Measurements from ENCODE around the gene AAGAB.
"Not testable (repeated sequence)": the region's sequence is repeated elsewhere in the genome, so short reads cannot be mapped to it uniquely, and the experiment has no call there.

Gene AAGAB

DNA sequence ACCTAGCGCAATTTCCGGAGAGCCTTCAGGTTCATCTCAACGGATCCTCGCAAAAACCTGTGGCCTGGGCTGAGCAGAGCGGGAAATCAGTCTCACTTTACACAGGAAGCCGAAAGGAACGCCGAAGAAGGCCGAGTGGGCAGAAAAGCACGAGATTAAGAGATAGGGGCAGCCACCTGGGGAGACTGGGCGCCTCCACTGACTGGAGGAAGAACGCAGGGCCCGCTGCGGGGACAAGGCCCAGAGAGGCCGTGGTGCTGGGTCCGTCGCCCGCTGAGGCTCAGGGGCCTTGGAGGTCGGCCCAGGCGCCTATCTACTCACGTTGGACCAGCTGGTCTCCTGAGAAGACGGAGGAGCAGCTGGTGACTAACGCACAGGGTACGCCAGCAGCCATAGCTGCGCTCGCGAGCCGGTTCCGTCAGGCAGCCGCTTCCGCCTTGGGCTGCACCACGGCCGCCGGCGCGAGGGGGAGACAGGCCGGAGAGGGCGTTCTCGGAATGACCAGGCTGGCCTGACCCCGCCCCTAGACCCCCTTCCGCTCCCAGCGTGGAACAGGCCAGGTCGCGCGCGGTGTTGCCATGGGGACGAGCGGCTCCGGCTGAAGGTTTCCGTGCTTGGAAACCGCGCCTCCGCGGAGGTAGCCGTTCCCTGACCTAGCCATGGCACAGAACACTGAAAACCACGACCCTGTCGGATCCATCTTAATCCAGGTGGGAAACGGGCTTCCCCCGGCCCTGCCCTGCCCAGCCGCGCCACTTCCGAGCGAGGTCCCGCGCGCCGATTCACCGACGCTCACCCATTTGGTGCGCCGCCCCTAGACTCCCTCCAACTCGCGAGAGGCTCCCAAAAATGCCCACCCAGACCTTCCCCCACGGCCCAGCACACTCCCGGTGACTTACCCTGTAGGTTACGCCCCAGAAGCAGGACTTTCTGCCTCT is at the start of gene AAGAB, which contains the start of gene IQCH:
Gene AAGAB (minus strand): TSS at position 424 of the 938 bp plus-strand sequence. CDS start 30 bp downstream, at position 394.
Gene IQCH (plus strand): TSS at position 549 of the 938 bp plus-strand sequence. CDS start 111 bp downstream, at position 660.
- peak; percentile 97 to 99 for DNase-seq (ENCODE audit: low read depth in 2 of 2)

GRCh38 chr15:67303490-67304363 is 49.3 kb upstream of the AAGAB start:
- DNase-seq (ENCODE audit: low read depth in 2 of 2), result no peak

DNA sequence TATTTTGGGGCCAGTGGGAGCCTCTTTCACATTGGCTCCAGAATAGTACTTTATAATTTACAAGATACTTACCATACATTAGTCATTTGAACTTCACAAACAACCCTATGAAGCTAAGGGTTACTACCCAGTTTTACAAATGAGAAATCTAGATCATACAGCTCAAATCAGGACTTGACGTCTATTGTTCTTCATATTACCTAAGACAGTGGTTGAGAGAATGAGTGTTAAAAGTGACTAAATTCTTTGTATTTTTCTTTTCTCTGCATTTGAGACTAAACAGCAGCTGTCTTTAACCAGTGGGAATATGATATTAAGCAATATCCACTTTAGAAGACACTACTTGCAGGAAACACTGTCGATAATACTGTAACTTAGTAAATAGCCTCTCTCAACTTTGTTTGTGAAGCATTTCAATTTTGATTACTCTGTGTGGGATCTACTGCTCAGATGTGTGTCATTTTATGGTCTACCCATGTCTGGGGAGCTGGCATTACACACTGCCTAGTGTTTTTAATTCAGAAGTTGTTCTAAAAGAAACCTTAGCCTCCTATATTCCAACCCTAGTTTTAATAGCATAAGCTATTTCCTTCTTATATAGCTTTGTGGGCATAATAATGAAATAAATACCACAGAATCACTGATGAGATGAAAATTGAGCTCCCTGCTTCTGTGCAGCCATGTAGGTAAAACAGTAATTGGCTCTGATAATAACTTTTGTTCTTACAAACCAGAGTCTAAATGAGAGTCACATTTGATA is 46.0 kb upstream of the AAGAB start:
- DNase-seq (ENCODE audit: low read depth in 2 of 2), result no peak

- DNase-seq (ENCODE audit: low read depth in 2 of 2), result no peak
Observed at GRCh38 chr15:67296684-67297083, 42.2 kb upstream of the AAGAB start.

GRCh38 chr15:67296188-67296587 is 41.7 kb upstream of the AAGAB start:
- DNase-seq (ENCODE audit: low read depth in 2 of 2), result no peak

DNA sequence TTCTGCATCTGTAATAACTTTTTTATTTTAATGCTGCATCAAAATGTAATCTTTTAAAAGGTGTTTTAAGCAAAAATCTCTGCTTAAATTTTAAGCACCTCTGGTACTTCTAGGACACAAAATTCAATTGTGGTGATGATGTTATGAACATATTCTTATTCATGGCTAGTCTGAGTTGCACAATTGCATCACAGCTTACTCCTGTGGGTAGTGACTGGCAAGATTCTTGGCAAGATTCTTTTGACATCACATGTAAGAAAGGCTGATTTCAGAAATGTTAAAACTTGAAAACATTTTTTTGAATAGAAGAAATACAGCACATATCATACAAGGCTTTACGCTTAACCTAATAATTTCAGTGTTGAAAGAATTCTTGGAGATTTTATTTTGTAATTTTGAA is 35.9 kb upstream of the AAGAB start:
- no peak for DNase-seq (ENCODE audit: low read depth in 2 of 2)

- not testable (repeated sequence) for DNase-seq (ENCODE audit: low read depth in 2 of 2)
Observed at GRCh38 chr15:67286400-67286799, 31.9 kb upstream of the AAGAB start.

- DNase-seq (ENCODE audit: low read depth in 2 of 2), result not testable (repeated sequence)
Observed at GRCh38 chr15:67285625-67286024, 31.2 kb upstream of the AAGAB start.

- no peak for DNase-seq (ENCODE audit: low read depth in 2 of 2)
Observed at GRCh38 chr15:67281714-67282113, 27.3 kb upstream of the AAGAB start.

DNA sequence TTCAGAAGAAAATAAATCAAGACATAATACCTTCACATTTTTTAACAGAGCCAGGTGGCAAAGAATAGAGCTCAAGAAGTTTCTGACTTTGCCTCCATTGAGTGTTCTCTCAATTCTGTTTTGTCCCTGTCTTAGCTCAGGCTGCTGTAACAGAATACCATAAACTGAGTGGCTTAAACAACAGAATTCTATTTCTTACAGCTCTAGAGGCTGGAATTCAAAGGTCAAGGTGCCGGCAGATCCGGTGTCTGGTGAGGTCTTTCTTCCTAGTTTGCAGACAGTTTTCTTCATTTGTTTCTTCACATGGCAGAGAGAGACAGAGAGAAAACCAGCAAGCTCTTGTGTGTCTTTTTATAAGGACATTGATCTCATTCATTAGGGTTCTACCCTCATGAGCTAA is 25.8 kb upstream of the AAGAB start:
- DNase-seq (ENCODE audit: low read depth in 2 of 2), result no peak

GRCh38 chr15:67276666-67277065 is 22.2 kb upstream of the AAGAB start:
- no peak for DNase-seq (ENCODE audit: low read depth in 2 of 2)

GRCh38 chr15:67274236-67274635 is 19.8 kb upstream of the AAGAB start:
- DNase-seq (ENCODE audit: low read depth in 2 of 2), result no peak

- no peak for DNase-seq (ENCODE audit: low read depth in 2 of 2)
Observed at GRCh38 chr15:67267951-67268941, 13.8 kb upstream of the AAGAB start.

DNA sequence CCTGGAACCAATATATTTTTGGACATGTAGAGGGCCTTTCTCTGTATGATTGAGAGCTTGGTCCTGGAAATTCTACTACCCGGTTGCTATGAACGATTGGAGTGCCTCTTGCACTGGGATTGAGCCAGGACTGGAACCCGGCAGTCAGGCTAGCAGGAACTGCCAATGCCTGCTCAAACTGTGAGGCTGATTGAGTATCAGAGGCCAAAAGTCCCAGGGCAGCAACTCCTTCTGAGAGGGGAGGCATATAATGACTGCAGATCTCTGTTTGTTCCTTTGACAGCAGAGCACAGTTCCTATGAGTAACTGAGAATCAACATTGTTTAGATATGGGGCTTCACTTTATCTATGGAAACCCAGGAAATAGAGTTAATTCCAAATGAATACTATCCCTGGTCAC is 13.0 kb upstream of the AAGAB start:
- DNase-seq (ENCODE audit: low read depth in 2 of 2), result no peak

DNA sequence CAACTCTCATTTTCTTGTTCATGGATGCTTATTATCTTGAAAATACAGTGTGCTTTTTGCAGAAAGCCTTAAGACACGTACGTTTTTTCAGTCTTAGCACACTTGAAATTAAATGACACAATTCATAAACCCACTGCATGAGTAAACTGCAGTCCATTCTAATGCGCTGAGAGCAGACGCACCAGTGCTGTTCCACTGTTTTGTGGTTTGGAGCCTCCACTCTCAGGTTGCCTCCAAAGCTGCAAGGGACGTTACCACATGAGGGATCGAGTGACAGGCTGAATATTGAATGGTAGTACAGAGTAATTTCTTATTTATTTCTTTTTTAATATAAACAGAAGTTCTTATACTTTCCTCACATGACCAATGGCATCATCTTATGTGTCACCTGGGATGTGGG is 12.4 kb upstream of the AAGAB start:
- no peak for DNase-seq (ENCODE audit: low read depth in 2 of 2)

DNA sequence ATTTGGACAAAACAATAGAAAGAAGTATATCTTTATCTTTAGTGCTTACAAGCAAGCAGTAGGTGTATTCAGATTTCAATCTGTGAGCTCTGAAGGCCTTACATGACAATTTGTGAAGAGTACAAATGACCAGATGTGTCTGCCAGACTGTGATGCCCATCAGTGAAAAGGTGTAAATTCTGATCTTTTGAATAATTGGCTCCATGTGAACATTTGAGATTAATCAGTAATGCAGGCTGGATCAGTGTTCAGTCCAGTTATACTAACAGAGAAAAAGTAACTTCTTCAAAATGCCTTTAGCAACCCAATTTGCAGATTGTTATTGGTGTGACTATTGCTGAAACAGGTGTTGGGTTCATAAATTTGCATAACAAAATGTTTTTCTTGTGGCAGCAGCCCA is 5.3 kb upstream of the AAGAB start:
- DNase-seq (ENCODE audit: low read depth in 2 of 2), result no peak

- DNase-seq (ENCODE audit: low read depth in 2 of 2), result no peak
Observed at GRCh38 chr15:67259379-67259778, 4.9 kb upstream of the AAGAB start.

DNA sequence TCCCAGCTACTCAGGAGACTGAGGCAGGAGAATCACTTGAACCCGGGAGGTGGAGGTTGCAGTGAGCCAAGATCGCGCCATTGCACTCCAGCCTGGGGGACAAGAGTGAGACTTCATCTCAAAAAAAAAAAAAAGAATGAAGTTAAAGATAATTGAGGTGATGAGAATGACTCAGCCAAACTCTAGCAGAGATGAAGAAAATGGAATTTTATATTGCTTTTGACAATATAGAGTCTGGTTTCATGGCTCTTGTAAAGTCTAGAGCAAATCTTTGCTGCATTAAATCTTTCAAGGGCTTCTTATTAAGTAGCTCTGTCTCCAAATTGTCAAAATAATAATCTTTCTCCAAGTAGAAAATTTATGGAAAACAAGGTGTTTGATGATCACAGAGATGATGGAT is 4.0 kb upstream of the AAGAB start:
- not testable (repeated sequence) for DNase-seq (ENCODE audit: low read depth in 2 of 2)

DNA sequence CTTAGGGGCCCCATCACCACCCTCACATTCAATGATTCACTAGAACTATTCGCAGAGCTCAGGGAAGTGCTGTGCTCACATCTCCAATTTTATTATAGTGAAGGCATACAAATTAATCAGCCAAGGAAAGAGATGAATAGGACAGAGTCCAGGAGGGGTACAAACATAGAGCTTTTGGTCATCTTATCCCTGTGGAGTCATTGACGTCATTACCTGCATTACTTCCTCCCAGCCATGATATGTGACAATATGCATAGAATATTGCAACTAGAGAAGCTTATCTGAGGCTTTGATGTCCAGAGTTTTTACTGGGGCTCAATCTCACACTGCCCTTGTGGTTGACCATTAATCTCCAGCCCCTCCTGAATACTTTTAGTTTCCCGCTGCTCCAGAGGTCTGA is 1.6 kb upstream of the AAGAB start:
- no peak for DNase-seq (ENCODE audit: low read depth in 2 of 2)

DNA sequence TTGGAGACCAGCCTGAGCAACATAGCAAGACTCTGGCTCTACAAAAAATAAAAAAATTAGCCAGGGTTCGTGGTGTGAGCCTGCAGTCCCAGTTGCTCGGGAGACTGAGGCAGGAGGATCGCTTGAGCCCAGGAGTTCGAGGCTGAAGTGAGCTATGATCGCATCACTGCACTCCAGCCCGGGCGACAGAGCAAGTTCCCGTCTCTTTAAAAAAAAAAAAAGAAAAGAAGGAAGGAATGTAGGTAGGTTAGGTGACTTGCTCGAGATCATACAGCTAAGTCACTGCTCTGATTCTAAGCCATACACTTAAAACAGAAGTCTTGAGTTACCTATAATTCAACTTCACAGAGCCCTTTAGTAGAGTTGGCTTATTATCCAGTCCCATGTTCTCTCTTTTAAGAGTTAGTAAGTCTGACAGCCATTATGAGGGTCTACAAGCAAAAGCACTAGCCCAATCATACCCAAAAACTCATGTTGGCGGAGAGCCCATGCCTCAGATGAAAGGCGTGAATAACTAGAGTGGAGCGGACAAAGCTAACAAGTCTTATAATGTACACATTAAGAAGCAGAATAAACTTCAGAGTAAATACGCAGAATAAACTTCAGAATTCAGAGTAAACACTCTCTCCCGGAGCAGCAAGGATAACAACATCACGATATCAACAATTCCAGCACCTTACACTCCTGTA is 768 bp downstream of the AAGAB start:
- no peak for DNase-seq (ENCODE audit: low read depth in 2 of 2)
